ENCODE results near the gene RDX.

RDX gene

DNA sequence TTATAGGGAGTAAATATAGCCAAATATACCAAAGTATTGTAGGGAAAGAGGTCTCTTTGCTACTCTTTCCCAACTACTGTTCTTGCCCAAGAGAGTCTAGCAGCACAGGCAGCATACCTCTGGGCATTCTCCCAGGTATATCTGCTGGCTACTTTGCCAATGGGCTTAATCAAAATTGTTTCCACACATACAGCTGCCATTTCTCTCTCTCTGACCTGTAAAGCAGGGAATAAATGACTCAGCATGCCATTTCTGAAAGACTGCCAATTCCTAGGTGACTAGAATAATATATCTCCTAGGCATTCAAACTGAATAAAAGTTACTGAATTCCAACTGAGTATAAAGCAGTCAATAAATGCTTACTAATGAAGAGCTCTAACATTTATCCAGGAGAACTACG, 44.6 kb downstream of the RDX start:
- H3K9me3 ChIP-seq (ENCODE audit: control insufficient read depth, insufficient read depth, low read length), result no peaks in the 10 kb centered on the region
- no peak overlapping the region for H3K27ac ChIP-seq (ENCODE audit: low read depth, low read length)
- no peak overlapping the region for H3K4me3 ChIP-seq (ENCODE audit: low read length)
- H3K9me2 ChIP-seq (replicated peaks; ENCODE audit: control insufficient read depth, low read length), result no peaks in the 10 kb centered on the region
- H3K4me1 ChIP-seq (ENCODE audit: control insufficient read depth, low read length), result no peaks in the 10 kb centered on the region
- H3F3A ChIP-seq (ENCODE audit: control insufficient read depth, insufficient read depth), result no peaks in the 10 kb centered on the region
- no peaks in the 10 kb centered on the region for H3K36me3 ChIP-seq (ENCODE audit: control insufficient read depth, low read length)
- H3K4me2 ChIP-seq (ENCODE audit: low read length), result no peak overlapping the region
- H3K27me3 ChIP-seq (ENCODE audit: control insufficient read depth, low read length), result no peaks in the 10 kb centered on the region
- H4K20me1 ChIP-seq (ENCODE audit: control insufficient read depth, insufficient read depth, low read depth, low read length), result no peaks in the 10 kb centered on the region
- H3K79me2 ChIP-seq (ENCODE audit: control insufficient read depth, low read length), result no peaks in the 10 kb centered on the region
- TF ChIP-seq, protein P1, sequence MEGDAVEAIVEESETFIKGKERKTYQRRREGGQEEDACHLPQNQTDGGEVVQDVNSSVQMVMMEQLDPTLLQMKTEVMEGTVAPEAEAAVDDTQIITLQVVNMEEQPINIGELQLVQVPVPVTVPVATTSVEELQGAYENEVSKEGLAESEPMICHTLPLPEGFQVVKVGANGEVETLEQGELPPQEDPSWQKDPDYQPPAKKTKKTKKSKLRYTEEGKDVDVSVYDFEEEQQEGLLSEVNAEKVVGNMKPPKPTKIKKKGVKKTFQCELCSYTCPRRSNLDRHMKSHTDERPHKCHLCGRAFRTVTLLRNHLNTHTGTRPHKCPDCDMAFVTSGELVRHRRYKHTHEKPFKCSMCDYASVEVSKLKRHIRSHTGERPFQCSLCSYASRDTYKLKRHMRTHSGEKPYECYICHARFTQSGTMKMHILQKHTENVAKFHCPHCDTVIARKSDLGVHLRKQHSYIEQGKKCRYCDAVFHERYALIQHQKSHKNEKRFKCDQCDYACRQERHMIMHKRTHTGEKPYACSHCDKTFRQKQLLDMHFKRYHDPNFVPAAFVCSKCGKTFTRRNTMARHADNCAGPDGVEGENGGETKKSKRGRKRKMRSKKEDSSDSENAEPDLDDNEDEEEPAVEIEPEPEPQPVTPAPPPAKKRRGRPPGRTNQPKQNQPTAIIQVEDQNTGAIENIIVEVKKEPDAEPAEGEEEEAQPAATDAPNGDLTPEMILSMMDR (IDR thresholded peaks at IDR 0.05; ENCODE audit: low read depth, low read length, poor library complexity, severe bottlenecking), result no peak
- no peak for TF ChIP-seq EZH2phosphoT487 (IDR thresholded peaks at IDR 0.05; ENCODE audit: borderline replicate concordance, low read length)

DNA sequence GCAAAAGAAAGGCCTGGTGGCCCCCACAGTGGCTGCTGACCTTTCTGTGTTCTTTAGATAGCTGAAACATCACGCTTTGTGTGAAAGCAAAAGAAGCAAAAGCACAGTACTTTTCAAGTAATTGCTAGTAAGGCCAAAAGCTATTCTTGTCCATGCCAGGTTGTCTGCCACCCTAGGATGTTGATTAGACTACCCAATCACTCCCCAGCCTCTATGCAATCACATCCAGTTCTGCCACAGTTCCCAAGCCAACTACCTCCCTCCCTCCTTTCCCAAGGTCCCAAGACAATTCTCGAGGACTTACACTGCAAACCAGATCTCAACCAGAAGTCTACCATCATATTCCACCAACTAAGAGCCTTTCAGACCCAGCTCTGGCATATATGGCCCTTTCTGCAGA, 46.2 kb downstream of the RDX start:
- no peak for TF ChIP-seq EZH2phosphoT487 (IDR thresholded peaks at IDR 0.05; ENCODE audit: borderline replicate concordance, low read length)
- TF ChIP-seq, protein P1 (IDR thresholded peaks at IDR 0.05; ENCODE audit: low read depth, low read length, poor library complexity, severe bottlenecking), result no peak
- no peaks in the 10 kb centered on the region for H4K20me1 ChIP-seq (ENCODE audit: control insufficient read depth, insufficient read depth, low read depth, low read length)
- H3K36me3 ChIP-seq (ENCODE audit: control insufficient read depth, low read length), result no peaks in the 10 kb centered on the region
- no peaks in the 10 kb centered on the region for H3K9me2 ChIP-seq (replicated peaks; ENCODE audit: control insufficient read depth, low read length)
- H3F3A ChIP-seq (ENCODE audit: control insufficient read depth, insufficient read depth), result no peaks in the 10 kb centered on the region
- H3K4me2 ChIP-seq (ENCODE audit: low read length), result no peak overlapping the region
- H3K4me1 ChIP-seq (ENCODE audit: control insufficient read depth, low read length), result no peaks in the 10 kb centered on the region
- no peaks in the 10 kb centered on the region for H3K27me3 ChIP-seq (ENCODE audit: control insufficient read depth, low read length)
- no peak overlapping the region for H3K27ac ChIP-seq (ENCODE audit: low read depth, low read length)
- H3K4me3 ChIP-seq (ENCODE audit: low read length), result no peak overlapping the region
- H3K9me3 ChIP-seq (ENCODE audit: control insufficient read depth, insufficient read depth, low read length), result no peaks in the 10 kb centered on the region
- no peaks in the 10 kb centered on the region for H3K79me2 ChIP-seq (ENCODE audit: control insufficient read depth, low read length)

DNA sequence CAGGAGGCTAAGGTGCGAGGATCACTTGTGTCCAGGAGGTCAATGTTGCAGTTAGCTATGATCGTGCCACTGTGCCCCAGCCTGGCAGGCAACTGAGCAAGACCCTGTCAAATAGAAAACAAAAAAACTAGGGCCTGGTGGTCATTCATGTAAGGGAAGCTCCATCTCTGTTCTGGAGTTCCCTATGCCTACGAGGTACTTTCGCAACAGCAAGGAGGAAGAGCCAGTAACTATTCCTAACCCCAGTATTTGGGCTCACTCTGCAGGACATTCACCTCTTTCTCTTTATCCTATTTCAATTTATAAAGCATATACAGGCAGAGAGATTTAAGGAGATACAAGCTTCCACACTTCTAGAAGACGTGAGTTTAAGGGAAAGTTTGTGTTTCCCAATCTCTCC, 46.6 kb downstream of the RDX start:
- TF ChIP-seq, protein P1 (IDR thresholded peaks at IDR 0.05; ENCODE audit: low read depth, low read length, poor library complexity, severe bottlenecking), result no peak
- TF ChIP-seq EZH2phosphoT487 (IDR thresholded peaks at IDR 0.05; ENCODE audit: borderline replicate concordance, low read length), result no peak
- no peaks in the 10 kb centered on the region for H3F3A ChIP-seq (ENCODE audit: control insufficient read depth, insufficient read depth)
- no peaks in the 10 kb centered on the region for H3K36me3 ChIP-seq (ENCODE audit: control insufficient read depth, low read length)

DNA sequence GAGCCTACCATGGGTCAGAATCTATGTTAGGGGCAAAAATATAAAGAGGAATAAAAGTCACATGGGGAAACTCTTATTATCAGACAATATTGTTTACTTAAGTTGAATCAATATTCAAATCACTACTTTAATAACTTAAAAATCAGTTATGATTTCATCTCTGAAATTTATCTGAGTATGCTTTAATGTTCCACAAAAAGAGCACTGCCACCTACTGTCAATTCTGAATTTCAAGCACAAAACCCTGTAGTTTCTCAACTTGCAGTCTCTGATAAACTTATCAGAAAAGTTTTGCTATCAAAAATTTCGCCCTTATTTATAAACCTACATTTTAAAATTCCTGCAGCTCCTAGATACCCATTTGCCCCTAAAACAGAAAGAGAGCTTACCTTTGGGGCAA, 47.3 kb downstream of the RDX start:
- no peaks in the 10 kb centered on the region for H4K20me1 ChIP-seq (ENCODE audit: control insufficient read depth, insufficient read depth, low read depth, low read length)
- no peaks in the 10 kb centered on the region for H3K4me1 ChIP-seq (ENCODE audit: control insufficient read depth, low read length)
- H3K36me3 ChIP-seq (ENCODE audit: control insufficient read depth, low read length), result no peaks in the 10 kb centered on the region
- H3K9me3 ChIP-seq (ENCODE audit: control insufficient read depth, insufficient read depth, low read length), result no peaks in the 10 kb centered on the region
- H3K79me2 ChIP-seq (ENCODE audit: control insufficient read depth, low read length), result no peaks in the 10 kb centered on the region
- H3K4me3 ChIP-seq (ENCODE audit: low read length), result no peak overlapping the region
- H3K27me3 ChIP-seq (ENCODE audit: control insufficient read depth, low read length), result no peaks in the 10 kb centered on the region
- H3K4me2 ChIP-seq (ENCODE audit: low read length), result no peak overlapping the region
- no peaks in the 10 kb centered on the region for H3F3A ChIP-seq (ENCODE audit: control insufficient read depth, insufficient read depth)
- no peak overlapping the region for H3K27ac ChIP-seq (ENCODE audit: low read depth, low read length)
- H3K9me2 ChIP-seq (replicated peaks; ENCODE audit: control insufficient read depth, low read length), result no peaks in the 10 kb centered on the region
- TF ChIP-seq, protein P1 (IDR thresholded peaks at IDR 0.05; ENCODE audit: low read depth, low read length, poor library complexity, severe bottlenecking), result no peak
- TF ChIP-seq EZH2phosphoT487 (IDR thresholded peaks at IDR 0.05; ENCODE audit: borderline replicate concordance, low read length), result no peak

More for the DNA sequence above, 46.6 kb downstream of the RDX start:
- H4K20me1 ChIP-seq (ENCODE audit: control insufficient read depth, insufficient read depth, low read depth, low read length), result no peaks in the 10 kb centered on the region
- H3K9me3 ChIP-seq (ENCODE audit: control insufficient read depth, insufficient read depth, low read length), result no peaks in the 10 kb centered on the region
- H3K4me3 ChIP-seq (ENCODE audit: low read length), result no peak overlapping the region
- no peak overlapping the region for H3K4me2 ChIP-seq (ENCODE audit: low read length)
- no peaks in the 10 kb centered on the region for H3K27me3 ChIP-seq (ENCODE audit: control insufficient read depth, low read length)
- H3K27ac ChIP-seq (ENCODE audit: low read depth, low read length), result no peak overlapping the region
- no peaks in the 10 kb centered on the region for H3K9me2 ChIP-seq (replicated peaks; ENCODE audit: control insufficient read depth, low read length)
- no peaks in the 10 kb centered on the region for H3K79me2 ChIP-seq (ENCODE audit: control insufficient read depth, low read length)
- H3K4me1 ChIP-seq (ENCODE audit: control insufficient read depth, low read length), result no peaks in the 10 kb centered on the region

All from DOHH2 (cell line).